GM20000 (cell line): ENCODE measurements around the gene JAKMIP3.

Experiments
- DNase-seq: peaks from one replicate; pipeline ENCODE4 v3.0.0; 2012; ENCODE audit warnings: low spot score
- CTCF ChIP-seq: IDR thresholded peaks from 2 replicates; pipeline ENCODE4 v1.5.1; 2012; ENCODE audit warnings: mild to moderate bottlenecking, control low read depth; ENCODE audit errors: extremely low read depth, missing control alignments

JAKMIP3 gene

DNA sequence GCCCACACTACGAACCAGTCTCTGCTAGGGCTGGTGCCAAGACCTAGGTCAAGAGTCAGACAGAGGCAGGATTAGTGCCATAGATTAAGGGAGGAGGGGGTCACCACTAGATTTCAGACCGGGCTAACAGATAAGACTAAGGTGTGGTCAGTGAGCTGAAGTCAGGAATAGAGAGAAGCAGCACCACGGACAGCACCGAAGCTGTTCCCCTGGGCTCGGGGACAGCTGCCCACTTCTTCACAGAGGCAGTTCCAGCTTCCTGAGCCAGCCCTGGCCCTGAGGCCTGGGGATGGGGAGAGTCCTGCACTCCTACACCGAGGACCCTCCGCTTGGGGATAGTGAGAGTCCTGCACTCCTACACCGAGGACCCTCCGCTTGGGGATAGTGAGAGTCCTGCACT, 11.2 kb upstream of the JAKMIP3 start:
- no peak for TF ChIP-seq CTCF
- no peak for DNase-seq

DNA sequence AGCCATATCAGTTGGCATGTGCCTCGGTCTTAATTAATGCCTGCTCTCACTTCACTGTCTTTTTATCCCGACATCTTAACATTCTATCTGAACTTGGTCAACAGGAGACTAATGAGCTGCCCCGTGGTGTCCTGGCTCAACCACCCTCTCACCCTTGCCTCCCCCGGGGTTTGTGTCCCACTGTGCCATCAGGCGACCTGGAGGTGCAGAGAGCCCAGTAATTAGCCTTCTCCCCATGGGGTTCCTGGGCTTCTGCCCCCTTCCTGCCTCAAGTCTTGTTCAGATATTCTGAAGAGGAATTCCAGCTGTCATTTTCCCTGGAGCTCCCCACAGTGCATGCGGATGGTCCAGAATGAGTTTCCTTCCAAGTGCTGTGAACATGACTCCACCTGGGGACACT, 10.1 kb upstream of the JAKMIP3 start:
- no peak for DNase-seq

GRCh38 chr10:132056663-132057062, 9.1 kb upstream of the JAKMIP3 start:
- no peak for DNase-seq

More for the DNA sequence above, 10.1 kb upstream of the JAKMIP3 start:
- no peak for TF ChIP-seq CTCF

DNA sequence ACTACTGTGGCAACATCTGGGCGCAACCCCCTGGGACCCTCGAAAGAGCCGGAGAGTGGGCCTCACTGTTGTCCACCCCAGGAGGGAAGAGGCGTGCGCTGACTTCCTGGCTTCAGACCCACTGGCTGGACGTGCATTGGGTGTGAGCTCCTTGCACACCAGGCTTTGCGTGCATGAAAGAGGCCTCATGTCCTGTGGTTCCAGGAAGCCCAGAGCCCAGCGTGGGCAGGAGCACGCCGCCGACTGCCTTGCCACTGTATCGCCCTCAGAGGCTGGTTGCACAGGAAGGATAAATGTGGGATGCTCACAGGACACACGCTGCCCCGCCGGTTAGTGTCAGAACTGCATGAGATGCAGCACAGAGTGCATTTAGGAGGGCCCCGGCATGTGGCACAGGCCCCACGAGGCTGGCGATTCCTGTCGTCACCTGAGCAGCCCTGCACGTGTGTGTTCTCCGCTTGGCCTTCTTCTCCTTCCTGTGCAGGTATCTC, 8.5 kb upstream of the JAKMIP3 start:
- no peak for TF ChIP-seq CTCF
- no peak for DNase-seq

More at GRCh38 chr10:132056663-132057062, 9.1 kb upstream of the JAKMIP3 start:
- TF ChIP-seq CTCF, result no peak

DNA sequence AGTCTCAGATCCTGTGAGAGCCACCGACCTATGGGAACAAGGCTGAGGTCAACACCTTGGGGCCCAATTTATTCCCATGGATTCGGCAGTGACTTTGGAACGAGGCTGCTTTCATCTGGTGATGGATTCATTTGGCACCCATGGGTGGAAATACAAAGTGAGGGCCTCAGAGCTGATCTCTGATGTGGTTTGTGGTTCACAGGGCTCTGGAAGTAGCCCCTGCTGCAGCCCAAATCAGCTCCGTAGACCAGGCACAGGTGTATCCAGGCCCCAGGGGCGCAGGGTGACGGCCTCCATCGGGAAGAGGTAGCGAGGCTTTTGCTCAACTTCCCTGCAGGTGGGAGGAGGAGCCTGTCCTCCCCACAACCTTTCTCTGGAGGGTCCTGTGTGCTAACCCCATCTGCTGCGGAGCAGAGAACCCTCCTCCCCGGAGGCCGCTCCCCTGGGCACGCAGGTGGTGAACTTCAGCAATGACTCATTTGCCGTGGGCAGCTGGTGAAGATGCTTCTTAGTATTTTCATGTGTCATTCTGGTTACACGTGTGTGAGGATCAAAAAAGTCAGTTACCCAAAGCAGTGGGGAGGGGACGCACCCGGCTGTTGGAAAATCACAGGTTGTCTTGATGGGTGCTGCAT, 7.5 kb upstream of the JAKMIP3 start:
- no peak for TF ChIP-seq CTCF
- no peak for DNase-seq

DNA sequence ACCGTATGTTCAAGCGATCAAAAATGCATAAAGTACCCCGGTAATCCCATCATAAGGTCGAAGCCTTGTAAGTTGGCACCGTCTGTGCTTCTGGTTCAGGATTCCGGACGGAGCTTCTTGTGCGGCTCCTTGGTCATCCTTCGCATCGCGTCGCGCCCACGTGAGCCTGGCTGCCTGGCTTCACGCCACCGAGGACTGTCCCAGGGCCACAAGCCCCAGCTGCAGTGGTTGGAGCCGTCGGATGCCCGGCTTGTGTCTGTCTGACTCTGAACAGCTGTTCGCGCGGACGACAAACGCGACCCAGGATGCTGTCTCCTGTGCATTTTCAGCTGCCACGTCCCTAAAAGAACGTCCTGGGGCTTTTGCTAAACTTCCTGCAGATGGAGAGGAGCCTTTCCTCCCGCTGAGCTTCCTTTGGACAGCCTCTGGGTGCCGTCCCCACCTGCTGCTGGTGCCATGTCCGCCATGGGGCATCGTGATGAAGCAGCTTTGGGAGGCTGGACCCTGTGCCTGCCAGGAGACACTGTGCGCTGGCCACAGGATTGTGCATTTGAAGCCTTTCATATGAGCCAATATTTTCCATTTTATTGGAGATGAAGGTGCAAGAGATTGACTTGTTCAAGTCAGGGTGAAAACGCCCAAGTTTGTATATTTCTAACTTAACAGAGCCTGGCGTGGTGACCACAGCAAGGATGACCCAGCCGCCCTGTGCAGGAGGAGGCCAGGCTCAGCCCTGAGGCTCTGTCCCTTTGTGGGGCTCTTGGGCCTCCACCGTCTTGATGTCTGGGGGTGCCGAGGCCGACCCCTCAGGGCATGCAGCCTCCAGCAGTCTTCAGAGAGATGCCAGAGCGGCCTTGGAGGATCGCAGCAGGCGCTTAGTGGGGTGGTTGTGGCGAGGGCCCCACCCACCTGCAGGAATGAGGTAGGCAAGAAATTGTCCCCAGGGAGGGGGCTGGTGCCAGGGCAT, 6.7 kb upstream of the JAKMIP3 start:
- DNase-seq, result no peak
- TF ChIP-seq CTCF, result no peak
